Midbrain (tissue), 1 donor: ENCODE measurements around the gene LUZP2.
"Not testable (repeated sequence)": the region's sequence is repeated elsewhere in the genome, so short reads cannot be mapped to it uniquely, and the experiment has no call there.

ENCODE experiments used
- DNase-seq: peaks from one replicate; lab custom pipeline; 2025; lab: John Stamatoyannopoulos, UW

The LUZP2 gene

GRCh38 chr11:24820541-24820940, 323.7 kb downstream of the LUZP2 start:
- no peak for DNase-seq

- no peak for DNase-seq
These were observed 332.2 kb downstream of the LUZP2 start for GRCh38 chr11:24828938-24829605.

GRCh38 chr11:24833573-24833972, 336.7 kb downstream of the LUZP2 start:
- DNase-seq, result no peak

GRCh38 chr11:24837112-24837511, 340.3 kb downstream of the LUZP2 start:
- no peak for DNase-seq

- DNase-seq, result no peak
These were observed 345.5 kb downstream of the LUZP2 start for GRCh38 chr11:24842308-24842707.

- no peak for DNase-seq
These were observed 347.6 kb downstream of the LUZP2 start for GRCh38 chr11:24844406-24844805.

- DNase-seq, result no peak
These were observed 352.0 kb downstream of the LUZP2 start for GRCh38 chr11:24848857-24849256.

GRCh38 chr11:24855951-24856350, 359.1 kb downstream of the LUZP2 start:
- DNase-seq, result no peak

- no peak for DNase-seq
These were observed 363.0 kb downstream of the LUZP2 start for GRCh38 chr11:24859801-24860300.

- no peak for DNase-seq
These were observed 364.6 kb downstream of the LUZP2 start for GRCh38 chr11:24861440-24861839.

GRCh38 chr11:24866743-24867142, 369.9 kb downstream of the LUZP2 start:
- no peak for DNase-seq

GRCh38 chr11:24870048-24870447, 373.2 kb downstream of the LUZP2 start:
- no peak for DNase-seq

- DNase-seq, result no peak
These were observed 375.3 kb downstream of the LUZP2 start for GRCh38 chr11:24872186-24872585.

GRCh38 chr11:24872651-24873311, 375.9 kb downstream of the LUZP2 start:
- no peak for DNase-seq

- DNase-seq, result no peak
These were observed 384.1 kb downstream of the LUZP2 start for GRCh38 chr11:24880962-24881361.

- no peak for DNase-seq
These were observed 388.8 kb downstream of the LUZP2 start for GRCh38 chr11:24885580-24886173.

GRCh38 chr11:24886880-24887619, 390.2 kb downstream of the LUZP2 start:
- DNase-seq, result no peak

GRCh38 chr11:24890426-24890825, 393.6 kb downstream of the LUZP2 start:
- no peak for DNase-seq

GRCh38 chr11:24891845-24892492, 395.1 kb downstream of the LUZP2 start:
- DNase-seq, result not testable (repeated sequence)

GRCh38 chr11:24896118-24896835, 399.4 kb downstream of the LUZP2 start:
- no peak for DNase-seq

- DNase-seq, result no peak
These were observed 403.7 kb downstream of the LUZP2 start for GRCh38 chr11:24900514-24900913.
